ENCODE results near the gene GRIPAP1.
A peak's percentile ranks its signal among the peaks of the same experiment; 100 is the strongest.
"Not testable (repeated sequence)": the region's sequence is repeated elsewhere in the genome, so short reads cannot be mapped to it uniquely, and the experiment has no call there.

The GRIPAP1 gene

DNA sequence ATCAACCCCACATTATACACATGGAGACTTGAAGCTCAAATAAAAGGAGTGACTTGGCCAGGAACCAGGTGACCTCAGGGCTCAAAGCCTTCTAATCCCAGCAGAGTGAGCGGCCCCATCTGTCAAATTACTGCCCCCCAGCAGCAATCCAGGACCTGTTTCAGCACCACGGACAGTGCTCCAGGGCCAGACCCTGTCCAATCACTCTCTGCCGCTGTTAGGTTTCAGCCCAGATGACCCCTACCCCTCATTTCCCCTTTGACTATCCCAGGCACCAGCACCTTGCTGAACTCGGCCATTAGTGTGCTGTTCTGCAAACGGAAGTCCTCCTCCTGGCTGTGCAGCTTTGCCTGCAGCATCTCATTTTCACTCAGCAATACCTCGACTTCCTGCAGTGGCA lies 5.1 kb downstream of the GRIPAP1 start:
- no peak for DNase-seq (ENCODE audit: low read depth in 2 of 2)

DNA sequence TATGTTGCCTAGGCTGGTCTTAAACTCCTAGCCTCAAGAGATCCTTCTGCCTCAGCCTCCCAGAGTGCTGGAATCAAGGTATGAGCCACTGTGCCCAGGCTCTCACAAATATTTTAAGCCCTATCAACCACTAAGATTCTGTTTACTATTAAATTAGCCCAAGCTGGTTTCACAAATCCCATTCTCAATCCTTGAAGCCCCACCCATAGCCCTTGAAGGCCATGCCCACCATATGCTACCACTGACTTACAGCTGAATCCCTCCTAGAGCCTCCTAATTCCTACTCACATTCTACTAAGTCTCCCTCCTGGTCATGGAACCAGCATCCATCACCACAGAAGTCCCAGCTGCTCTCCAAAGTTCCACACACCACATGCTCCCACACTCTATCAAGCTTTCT lies 9.7 kb downstream of the GRIPAP1 start:
- no peak for DNase-seq (ENCODE audit: low read depth in 2 of 2)

DNA sequence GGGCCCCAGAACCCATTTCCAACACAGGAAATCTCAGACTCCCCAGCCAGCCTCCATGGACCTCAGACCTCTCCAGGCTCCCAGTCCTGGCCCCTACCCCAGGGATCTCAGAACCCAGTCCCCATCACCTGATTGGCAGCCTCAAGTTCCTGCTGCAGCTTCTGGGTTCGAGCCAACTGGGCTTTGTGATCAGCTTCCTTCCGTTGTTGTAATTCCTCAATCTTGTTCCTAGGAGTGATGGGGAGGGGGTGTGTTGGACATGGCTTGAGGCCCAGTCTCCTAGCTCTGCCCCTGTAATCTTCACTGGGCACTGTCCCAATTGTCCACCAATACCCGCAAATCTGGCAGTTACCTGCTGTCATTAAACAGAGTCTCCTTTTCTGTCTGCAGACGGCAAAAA lies 12.6 kb downstream of the GRIPAP1 start:
- DNase-seq (ENCODE audit: low read depth in 2 of 2) = no peak

DNA sequence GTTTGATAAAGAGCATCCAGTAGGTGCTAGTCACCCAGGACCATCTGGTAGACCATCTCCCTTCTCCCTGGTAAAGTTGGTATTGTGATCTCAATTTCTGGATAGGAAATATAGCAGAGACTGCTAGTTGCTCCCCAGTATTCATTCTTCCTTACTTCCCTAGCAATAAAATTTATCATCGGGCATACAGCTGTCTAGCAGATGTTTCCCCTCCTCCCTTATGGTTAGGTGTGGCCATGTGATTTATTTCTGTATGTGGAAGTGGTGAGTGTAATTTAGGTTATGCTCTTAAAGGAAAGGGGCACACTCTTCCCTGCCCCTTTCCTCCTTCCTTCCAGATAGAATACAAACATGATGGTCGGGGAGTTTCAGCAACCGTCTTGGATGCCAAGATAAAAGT lies 18.2 kb downstream of the GRIPAP1 start:
- no peak for DNase-seq (ENCODE audit: low read depth in 2 of 2)

DNA sequence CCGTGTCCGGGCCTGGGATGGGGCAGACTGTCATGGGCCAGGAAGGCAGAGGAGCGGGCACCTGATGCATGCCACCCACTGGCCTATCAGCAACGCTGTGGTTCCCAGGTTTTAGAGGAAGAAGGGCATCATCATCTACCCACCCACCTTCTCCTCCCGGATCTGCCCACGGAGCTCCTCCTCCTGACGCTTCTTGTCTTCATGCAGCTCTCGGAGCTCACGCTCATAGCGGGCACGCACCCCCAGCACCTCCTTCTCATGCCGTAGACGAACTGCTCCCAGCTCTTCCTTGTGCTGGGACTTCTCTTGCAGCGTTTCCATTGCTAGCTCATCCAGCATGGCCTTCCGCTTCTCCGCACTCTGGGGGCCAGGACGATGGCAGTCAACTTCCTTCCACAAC lies 19.0 kb downstream of the GRIPAP1 start:
- no peak for DNase-seq (ENCODE audit: low read depth in 2 of 2)

DNA sequence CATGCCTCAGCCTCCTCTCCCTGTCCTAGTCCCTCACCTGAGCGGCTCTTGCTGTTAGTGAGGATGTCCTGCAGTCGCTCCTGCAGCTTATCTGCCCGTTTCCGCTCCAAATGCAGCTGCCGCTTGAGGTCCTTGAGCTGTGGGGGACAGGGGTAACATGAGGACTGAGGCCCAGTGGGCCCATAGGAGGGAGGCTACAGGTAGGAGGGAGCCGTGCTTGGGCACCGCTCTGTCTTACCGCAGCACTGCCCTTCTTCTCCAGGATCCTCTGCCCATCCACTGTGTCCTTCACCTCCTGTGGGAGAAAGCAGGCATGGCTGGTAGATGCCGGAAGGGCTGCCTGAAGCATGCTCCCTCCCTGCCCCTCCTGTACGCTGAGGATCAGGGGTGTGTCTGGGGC lies 20.9 kb downstream of the GRIPAP1 start:
- DNase-seq (ENCODE audit: low read depth in 2 of 2) = no peak

DNA sequence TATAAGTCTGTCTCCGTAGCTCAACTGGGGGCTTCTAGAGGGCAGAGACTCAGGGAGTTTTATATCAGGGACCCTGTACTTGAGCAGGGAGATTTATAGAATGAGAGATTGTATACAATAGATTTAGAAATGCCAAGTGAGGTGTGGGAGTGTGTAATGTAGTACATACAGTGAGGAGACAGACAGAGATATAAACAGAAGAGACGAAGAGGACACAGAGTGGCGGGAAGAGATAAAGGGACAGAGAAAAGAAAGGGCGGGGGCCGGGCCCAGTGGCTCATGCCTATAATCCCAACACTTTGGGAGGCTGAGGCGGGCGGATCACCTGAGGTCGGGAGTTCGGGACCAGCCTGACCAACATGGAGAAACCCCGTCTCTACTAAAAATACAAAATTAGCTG lies 21.7 kb downstream of the GRIPAP1 start:
- DNase-seq (ENCODE audit: low read depth in 2 of 2) = not testable (repeated sequence)

DNA sequence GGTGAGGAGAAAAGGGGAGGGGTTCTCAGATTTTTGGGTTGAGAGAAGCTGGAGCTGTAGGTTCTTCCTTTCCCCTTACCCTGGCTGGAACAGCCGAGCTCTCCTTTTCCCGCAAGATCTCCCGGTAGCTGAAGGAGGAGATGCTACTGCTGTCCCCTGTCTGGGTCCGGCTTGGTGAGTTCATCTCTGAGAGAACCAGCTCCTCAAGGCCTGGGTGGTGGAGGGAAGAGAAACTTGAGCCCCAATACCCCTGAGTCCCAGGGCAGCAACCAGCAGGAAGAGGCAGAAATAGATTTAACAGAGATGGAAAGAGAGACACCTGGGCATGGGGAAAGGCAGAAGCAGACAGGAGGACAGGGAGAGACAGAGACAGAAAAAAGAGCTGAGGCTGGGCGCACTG lies 23.8 kb downstream of the GRIPAP1 start:
- DNase-seq (ENCODE audit: low read depth in 2 of 2) = no peak

DNA sequence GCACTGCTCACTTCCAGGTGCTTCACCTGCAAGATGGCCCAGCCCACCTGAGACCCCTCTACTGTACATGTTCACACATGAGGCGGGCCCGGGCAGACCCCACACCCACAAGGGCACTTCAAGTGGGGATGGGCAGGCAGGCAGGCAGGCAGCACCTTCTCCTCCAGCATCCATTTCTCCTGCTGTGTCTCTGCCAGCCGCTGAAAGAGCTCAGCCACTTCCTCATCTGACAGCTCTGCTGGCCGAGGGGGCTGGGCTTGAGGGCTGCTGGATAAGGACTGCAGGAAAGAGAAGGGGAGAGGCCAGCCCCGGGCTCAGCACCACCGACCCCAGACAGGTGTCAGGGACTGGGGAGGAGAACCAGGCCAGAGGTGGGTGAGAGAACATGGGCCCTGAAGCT lies 26.0 kb downstream of the GRIPAP1 start:
- DNase-seq (ENCODE audit: low read depth in 2 of 2) = no peak

DNA sequence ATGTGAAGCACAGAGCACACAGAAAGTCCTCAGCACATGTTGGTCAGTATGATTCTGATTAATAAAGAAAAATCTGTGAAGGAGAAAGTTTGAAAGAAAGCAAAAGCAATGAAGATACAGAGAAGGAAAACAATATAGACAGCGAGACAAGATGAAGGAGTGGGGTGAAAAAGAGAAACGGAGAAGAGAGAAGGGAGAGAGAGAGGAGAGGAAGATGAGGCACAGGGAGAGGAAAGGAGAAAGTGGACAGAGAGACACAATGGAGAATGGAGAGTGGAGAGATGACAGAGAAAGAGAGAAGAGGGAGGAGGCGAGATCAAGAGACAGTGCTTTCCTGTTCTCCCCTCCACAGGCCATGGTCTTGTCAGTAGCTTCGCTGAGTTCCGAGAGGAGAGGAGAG lies 26.5 kb downstream of the GRIPAP1 start:
- DNase-seq (ENCODE audit: low read depth in 2 of 2) = no peak

DNA sequence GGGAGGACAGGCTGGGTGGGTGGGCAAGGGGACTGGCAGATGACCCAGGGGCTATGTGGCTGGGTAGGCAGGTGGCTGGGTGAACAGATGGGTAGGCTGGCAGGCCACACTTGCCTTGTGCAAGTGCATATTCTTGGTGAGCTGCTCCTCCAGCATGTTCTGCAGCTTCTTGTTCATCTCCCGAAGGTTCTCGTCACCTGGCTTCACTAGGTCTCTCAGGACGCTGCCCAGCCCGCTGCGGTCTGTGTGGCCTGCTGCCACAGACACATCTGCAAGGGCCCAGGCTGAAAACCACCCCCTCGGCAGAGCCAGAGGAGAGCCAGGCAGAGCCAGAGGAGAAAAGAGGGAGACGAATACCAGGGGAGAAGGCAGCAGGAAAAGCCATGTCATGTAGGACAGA lies 27.0 kb downstream of the GRIPAP1 start:
- DNase-seq (ENCODE audit: low read depth in 2 of 2) = no peak

DNA sequence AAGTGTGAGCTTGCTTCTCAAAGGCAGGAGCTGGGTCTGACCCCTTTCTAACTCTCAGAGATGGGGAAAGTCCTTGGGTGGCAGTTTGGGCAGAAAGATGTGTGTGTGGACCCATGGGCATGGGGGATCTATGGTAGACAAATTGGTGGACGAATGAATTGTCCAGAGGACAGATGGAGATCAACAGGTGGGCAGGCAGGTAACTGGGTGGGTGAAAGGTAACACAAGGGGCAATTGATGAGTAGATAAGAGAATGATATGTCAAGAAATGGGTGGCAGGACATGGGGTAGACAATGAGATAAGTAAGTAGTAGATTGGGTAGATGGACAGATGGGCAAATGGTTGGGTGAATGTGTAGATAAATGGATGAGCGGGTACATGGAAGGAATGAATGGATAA lies 27.5 kb downstream of the GRIPAP1 start:
- DNase-seq (ENCODE audit: low read depth in 2 of 2) = no peak

DNA sequence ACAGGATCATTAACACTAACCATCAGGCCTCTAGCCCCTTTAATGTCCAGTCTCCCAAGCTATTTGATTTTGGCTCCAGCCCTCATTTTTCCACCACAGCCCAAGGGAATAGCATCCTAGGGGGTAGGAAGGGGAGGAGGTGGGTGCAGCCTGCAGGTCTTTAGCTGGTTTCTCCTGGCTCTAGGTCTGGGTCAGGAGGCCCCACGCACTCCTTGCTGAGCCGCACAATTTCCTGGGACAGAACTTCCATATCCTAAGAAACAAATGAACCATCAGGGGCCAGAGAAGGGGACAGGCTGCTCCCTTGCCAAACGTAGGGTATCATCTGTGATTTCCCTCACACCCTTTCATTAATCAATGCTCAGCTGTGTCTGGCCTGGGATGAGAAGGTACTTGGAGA lies 28.0 kb downstream of the GRIPAP1 start:
- no peak for DNase-seq (ENCODE audit: low read depth in 2 of 2)

DNA sequence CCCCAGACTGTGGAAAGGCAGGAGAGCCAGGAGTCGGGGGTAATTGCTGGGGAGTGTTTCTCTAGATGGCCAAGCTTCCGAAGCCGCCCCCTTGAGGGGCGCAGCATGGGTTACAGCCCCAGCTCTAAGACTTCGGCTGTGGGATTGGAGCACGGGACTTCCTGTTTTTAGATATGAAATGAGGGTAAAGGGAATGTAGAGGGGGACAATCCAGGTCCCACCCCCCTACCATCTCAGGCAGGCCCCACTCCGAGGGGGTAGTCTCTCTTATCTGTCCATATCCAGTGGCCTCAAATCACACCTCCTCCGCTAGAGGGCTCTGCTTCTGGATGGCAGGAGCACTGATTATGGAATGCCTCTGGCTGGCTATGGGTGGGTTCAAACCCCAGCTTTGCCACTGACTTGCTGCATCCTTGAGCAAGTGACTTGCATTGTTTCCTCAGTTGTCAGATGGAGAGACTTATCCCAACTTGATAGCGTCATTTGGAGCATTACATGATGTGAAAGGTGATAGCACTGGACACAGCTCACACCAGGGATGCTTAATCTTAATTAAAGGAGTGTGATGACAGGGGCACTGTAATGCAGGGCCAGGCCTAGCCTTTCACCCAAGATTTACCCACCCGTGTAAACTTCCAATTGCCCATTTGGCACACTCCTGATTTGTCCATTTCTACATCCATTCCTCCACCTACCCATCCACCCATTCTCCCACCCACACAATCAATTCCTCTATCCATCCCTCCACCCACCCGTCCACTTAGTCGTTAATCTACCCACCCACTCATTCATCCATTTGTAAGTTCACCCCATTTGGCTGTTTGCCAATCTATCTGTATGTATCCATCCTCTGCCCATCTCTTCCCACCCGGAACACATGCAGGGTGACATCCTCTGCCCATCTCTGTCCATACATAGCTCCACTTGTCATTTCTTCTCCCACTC lies 29.6 kb downstream of the GRIPAP1 start:
- DNase-seq (ENCODE audit: low read depth in 2 of 2) = peak in 1 of 2 experiments; percentile 21

DNA sequence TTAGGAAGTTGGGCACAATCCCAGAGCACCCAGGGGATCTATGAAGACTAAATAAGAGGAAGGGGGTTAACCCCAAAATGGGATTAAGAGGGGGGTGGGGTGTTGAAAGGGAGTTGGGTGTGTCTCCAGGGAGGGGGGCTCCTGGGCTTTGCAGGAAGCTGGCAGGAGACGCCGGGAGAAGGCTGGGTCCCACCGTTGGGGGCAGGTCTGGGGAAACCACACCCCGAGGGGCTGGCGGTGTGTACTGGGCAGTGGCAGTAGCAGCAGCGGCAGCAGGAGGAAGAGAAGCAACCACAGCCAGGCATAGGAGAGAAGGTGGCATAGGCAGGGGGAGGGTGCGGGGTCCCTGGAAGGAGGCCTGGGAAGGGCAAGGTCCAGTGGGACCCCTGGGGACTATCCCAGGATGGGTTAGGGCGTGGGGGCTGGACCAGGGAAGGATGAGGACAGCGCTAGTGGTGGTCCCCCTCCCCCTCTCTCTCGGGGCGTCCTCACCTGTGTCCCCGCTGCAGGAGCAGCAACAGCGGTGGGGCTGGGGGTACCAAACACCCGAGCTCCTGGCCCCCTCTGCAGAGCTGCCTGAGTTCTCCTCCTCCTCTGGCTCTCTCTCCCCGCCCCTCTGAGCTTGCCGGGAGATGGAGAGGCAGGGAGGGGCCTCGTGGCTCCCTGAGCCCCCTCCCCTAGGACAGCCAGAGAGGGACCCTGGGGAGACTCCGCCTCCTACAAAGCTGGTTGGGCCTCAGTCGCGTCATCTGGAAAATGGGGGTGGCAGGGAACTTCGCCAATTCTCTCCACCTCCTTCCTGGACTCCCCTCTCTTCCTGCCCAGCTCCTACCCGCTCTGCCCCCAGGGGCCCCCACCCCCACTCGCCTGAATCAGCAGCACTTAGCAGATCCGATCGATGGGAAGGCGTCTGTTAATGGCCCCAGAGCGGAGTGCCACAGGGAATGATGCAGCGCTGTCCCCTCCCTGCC lies 30.5 kb downstream of the GRIPAP1 start, which contains the start of gene KCND1:
TSS of gene KCND1 (minus strand) at position 596 of the 971 bp plus-strand sequence. CDS start 1,573 bp downstream, outside the sequence.
- DNase-seq (ENCODE audit: low read depth in 2 of 2) = peak in 1 of 2 experiments; percentile 29

DNA sequence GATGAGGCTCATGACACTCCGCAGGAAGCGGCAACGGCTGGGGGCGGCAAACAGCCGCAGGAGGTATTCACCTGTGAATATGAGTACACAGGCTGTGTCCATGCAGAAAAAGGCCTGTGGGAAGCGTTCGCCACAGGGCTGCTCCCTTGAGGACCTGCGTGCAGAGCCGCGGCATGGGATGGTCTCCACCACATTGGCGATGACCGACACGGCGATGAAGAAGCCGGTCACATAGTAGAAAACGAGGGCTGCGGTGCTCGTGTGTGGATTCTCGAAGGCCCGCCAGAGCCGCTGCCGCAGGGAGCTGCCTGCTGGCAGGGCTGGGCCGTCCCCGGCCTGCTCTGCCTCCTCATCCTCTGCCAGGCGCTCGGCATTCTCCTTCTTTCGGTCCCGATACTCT lies 32.6 kb downstream of the GRIPAP1 start:
- no peak for DNase-seq (ENCODE audit: low read depth in 2 of 2)

DNA sequence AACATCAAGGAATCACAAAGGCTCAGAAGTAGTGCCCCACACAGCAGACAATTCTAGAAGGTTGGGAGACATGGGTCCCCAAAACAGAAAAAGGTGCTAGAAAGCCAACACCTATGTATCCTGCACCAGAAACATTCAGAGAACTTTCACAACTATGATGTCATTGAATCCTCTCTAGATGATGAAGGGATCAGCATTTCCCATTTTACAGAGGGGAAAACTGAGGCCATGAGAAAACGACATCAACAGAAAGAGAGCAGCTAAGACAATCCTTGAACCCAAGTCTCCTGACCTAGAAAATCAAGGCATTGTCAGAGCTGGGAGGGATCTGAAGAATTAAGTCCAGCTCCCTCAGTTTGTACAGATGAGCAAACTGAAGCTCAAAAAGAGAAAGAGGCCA lies 33.7 kb downstream of the GRIPAP1 start:
- DNase-seq (ENCODE audit: low read depth in 2 of 2) = no peak

DNA sequence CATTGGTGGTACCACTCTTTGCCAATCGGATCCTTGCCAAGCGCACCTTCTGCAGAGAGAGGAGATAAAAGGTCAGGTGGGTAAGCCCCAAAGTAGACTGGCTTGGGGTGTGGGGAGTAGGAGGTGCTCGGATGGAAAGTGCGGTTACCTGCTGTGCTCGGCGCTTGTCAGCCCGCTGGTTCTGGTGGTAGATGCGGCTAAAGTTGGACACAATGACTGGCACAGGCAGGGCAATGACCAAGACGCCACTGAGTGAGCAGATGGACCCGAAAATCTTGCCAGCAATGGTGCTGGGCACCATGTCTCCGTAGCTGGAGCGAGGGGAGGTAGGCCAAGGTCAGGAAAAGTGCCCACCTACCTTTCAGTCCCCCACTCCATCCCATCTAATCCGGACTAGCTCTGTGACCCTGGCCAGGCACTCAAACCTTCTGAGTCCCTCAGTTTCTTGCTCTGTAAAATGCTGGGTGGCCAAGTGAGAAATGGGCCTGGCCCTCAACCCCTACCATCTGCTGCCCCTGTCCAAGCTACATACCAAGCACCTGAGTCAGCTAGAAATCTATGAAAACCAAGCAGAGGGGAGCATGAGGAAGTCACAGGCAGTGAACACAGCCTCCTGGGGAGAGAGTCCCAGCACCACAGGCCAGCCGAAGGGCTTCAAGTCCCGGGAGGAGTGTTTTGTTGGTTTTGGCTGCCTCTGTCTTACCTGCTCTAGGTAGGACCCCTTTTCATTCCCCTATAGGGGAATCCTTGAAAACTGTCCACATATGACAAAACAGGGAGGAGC lies 35.1 kb downstream of the GRIPAP1 start:
- DNase-seq (ENCODE audit: low read depth in 2 of 2) = no peak

DNA sequence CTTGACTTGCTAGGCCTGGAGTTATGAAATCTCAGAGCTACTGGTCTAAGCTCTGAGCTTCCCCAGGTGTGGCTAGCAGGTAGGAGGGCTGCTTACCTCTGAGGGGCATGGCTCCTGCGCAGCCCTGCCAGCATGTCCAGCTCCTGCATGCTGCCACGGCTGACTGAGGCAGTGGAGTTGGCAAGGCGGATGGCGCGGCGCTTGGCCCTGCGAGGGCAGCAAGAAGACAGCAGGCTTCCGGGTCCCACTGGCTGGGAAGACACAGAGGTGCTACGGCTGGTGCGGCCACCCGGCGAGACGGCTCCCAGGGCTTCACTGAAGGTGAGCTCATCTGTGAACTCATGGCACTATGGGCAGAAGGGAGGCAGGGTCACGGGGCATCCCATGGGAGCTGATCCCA lies 36.1 kb downstream of the GRIPAP1 start:
- no peak for DNase-seq (ENCODE audit: low read depth in 2 of 2)

DNA sequence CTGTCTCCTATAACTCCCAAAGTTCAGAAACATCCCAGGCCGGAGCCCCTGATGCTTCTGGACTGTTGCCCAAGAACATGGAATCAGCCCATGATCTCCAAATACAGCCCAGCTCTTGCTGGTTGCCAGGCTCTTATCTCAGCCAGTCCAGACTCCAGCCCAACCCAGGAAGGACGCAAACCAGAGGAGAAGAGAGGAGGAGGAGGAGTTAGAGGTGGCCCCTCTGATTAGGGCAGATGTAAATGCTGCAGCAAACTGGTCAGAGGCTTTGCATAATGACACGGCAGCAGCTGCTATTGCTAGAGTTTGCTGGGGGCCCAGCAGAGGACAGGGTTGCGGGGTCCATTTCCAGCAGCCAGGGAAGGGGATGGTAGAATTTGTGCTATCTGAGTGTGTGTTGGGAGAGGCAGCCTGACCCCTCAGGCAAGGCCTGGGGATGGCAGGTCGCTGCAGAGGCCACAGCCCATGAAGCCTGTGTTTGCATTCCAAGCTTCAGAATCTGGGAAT lies 40.4 kb downstream of the GRIPAP1 start:
- DNase-seq (ENCODE audit: low read depth in 2 of 2) = no peak

DNA sequence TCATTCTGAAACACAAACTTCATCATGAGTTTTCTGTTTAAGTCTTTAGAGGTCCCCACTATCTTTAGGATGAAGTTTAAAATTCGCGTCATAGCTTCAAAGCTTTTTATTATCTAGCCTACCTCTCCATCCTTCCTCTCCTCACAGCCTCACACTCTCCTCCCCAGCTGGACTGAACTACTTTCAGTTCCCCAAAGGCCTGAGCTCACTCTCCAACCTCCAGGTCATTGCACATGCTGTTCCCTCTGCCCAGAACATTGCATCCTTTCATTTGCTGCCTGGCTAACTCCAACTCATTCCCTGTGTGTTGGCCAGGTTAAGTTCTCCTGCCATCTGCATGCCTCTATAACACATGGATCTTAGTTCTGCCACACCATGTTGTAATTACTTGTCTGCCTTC lies 41.8 kb downstream of the GRIPAP1 start:
- DNase-seq (ENCODE audit: low read depth in 2 of 2) = no peak
